ELF-1 (cell line): ENCODE data around the gene PHF21A.
"Not testable (repeated sequence)": the region's sequence is repeated elsewhere in the genome, so short reads cannot be mapped to it uniquely, and the experiment has no call there.

Experiments used
- DNase-seq: peaks from one replicate; pipeline ENCODE4 v3.0.0-alpha.2; 2016; ENCODE audit warnings: low read depth, low spot score

The PHF21A gene

GRCh38 chr11:46036969-46037368, 84.3 kb downstream of the PHF21A start:
- DNase-seq: no peak

- no peak for DNase-seq
Observed at GRCh38 chr11:46036009-46036408, 85.2 kb downstream of the PHF21A start.

DNA sequence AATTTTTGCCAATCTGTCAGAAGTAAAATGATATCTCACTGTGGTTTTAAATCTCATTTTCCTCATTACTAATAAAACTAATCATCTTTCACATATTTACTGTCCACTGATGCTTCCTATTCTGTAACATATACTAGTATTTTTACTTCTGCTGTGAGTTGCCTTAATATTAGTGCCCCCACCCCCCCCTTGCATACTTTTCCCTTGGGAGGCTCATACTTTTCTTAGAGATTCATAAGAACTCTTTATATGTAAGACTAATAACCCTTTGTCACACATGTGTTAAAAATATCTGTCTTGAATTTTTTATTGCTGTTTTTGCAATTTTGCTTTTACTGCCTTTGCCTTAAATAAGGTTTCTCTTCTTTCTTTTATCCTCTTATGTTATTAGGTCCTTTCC, 87.2 kb downstream of the PHF21A start:
- DNase-seq: no peak

- DNase-seq: no peak
Observed at GRCh38 chr11:46026606-46027293, 94.5 kb downstream of the PHF21A start.

DNA sequence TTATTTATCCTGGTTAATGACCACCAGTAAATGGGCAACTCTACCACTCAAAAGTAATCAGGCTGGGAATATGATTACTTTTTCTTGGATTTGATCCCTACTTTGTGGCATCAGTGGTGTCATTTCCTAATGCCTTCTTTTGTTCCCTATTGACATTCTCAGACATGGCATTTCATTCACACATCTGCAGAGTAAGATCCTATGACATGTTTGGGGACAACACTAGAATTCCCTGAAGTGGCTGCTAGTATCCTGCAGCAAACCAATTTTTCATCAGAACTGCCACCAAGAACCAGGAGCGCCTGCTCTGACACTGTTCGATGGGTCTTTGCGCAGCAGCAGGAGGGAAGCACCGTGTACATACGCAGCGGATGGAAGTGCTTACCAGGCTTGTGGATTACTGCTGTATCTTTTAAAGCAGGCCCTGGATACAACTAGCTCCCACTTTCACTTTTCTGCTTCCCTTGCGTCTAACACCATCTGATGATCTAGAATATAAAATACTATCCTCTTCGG, 101.1 kb downstream of the PHF21A start:
- no peak for DNase-seq

DNA sequence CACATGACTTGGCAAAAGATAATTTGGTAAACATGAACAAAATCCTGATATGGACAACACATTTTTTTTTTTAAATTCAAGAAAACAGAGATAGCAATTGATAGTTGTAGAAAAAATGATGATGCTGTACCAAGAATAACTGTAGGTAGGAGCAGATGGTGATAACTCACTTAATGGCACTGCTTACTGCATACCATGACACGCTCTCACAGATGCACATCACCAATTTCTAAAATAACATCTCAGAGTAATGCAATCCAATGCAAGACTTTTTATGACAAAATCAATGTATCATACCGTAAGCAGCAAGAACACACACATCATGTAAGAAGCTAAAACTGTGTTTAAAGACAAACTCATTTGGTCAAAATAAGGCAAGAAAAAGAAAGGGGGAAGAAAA, 102.6 kb downstream of the PHF21A start:
- no peak for DNase-seq

GRCh38 chr11:46017341-46017740, 103.9 kb downstream of the PHF21A start:
- DNase-seq: no peak

DNA sequence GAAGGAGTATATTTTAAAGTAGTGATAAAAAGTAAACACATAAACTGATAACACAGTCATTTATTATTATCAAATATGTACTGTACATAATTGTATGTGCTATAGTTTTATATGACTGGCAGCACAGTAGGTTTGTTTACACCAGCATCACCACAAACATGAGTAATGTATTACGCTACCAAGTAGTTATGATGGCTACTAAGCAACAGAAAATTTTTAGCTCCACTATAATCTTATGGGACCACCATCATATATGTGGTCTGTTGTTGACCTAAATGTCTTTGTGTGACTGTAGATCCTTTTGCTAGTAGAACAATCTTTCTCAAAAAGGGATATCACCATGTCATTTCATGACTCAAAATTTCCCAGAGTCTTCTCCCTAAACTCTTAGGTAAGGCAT, 105.3 kb downstream of the PHF21A start:
- no peak for DNase-seq

GRCh38 chr11:46014168-46014567, 107.1 kb downstream of the PHF21A start:
- not testable (repeated sequence) for DNase-seq

DNA sequence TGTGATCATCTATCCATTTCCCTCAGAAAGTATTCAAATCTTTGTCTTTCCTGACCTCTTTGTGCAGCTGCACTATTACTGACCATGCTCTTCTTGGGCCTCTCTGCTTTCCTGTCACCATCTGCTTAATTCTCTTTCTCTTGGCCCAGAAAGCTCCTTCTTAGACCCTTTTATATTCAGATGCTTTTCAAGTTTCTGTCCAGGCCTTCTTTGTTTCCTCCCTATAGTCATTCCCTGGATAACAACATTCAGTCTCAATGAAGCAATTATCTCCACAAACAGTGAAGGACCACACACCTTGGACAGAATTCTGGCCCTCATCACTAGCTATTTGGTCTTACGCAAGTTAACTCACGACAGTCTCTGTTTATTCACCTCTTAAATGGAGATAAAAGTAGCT, 109.1 kb downstream of the PHF21A start:
- no peak for DNase-seq

DNA sequence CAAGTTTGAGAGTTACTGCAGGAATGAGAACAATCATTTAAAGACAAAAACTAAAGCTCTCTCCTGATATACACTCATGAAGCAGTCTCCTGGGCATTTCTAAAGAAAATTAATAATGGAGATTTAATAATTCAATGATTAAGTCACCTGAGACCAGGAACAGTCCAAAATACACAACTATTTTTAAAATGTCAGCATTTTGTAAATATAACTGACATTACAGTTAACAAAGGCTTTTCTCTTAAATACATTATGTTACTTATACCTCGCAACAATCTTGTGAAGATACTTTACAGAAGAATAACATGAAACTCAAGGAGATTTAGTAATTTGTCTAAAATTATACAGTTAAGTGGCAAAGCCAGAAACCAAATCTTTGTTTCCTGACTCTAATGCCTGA, 111.2 kb downstream of the PHF21A start:
- no peak for DNase-seq

GRCh38 chr11:46009647-46010046, 111.6 kb downstream of the PHF21A start:
- DNase-seq: no peak

GRCh38 chr11:46006418-46007070, 114.7 kb downstream of the PHF21A start:
- no peak for DNase-seq

DNA sequence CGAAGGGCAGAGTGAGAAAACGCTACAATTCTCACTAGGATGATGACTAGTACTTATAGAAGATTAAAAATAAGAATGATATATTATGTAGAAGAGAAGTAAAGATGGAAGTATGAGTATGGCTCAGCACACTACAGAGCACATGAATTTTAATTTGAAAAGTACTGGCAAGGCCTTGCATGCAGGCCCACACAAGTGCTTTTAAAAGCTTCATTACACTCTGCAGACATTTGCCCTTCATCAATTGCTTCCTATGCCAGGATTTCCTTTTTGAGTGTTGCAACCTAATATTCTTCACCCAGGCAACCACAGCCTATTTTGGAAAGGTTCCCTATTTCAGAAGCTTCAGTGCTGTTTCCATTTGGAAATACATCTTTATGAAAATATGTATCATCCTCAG, 117.7 kb downstream of the PHF21A start:
- DNase-seq: no peak

DNA sequence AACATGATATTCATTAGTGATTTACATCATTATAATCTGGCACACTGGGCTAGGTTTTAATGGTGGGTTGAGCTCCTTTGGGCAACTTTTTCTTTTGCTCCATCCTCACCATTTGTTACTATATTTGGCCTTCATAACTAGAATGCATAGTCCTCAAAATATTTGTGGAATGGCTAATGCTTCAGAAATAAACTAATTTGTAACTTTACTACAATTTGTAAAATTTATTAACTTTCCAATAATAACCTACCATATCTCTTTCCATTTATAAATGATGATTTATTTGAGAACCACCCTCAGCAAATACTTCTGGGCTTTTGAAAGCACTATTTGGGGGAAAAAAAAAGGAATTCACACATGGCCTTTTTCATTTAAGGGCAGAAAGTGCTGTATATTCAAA, 119.1 kb downstream of the PHF21A start:
- no peak for DNase-seq

DNA sequence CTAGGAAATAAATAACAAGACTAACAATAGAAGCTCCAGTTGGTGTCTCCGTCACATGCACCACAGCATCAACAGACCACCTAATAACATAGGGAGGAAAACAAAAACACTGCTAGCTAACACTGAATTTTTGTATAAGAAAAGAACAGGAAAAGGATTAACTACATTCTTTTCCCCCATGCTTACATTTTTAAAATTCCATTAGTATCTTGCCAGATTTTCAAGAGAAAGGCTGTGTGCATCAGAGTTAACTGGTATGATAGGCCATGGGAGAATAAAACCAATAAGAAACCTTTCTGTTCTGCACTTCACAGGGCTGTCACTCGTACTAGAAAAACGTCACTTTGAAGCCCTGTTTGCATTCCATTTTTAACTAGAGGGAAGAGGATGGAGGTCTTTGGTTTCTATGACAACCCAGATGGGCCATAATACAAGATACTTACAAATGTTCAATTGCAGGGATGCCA, 119.8 kb downstream of the PHF21A start:
- DNase-seq: peak; percentile 6

DNA sequence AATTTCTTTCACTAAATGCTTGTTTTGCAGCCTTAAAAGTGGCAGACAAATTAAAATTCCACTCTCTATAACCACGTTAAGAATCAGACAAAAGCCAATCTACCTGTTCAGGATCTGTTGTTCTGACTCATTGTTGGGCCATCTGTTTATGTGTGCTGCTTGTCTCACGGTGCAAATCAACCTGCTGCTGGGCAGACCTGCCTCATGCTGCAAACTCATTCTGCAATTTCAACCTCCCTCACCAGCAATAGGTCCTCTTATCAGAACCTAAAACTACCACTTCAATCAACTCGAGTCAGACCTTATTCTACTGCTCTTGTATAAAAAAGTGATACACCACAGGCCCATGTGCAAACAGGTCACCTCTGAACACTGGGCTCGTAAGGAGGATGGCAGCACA, 123.7 kb downstream of the PHF21A start:
- no peak for DNase-seq

GRCh38 chr11:45995342-45995734, 125.9 kb downstream of the PHF21A start:
- DNase-seq: no peak

- DNase-seq: peak; percentile 50
Observed at GRCh38 chr11:45994371-45995341, 126.6 kb downstream of the PHF21A start.

GRCh38 chr11:45993531-45994001, 127.7 kb downstream of the PHF21A start:
- peak; percentile 6 for DNase-seq

DNA sequence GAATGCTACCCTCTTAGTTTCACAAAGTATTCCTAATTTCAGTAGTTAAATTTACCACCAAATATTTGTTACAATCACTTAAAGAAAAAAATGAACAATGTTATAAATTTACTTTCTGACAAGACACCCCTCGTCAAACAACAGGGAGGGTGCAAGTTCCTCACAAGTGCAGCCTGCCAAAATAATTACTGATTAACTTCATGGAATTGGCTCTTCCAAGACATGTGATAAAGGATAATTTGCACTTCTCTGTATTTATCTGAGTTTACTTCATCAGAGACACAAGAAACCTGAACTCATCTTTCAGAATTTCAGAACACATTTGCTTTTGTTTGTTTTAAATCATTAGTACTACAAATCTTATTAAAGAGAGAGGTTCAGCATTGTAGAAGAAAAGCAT, 132.3 kb downstream of the PHF21A start:
- no peak for DNase-seq

DNA sequence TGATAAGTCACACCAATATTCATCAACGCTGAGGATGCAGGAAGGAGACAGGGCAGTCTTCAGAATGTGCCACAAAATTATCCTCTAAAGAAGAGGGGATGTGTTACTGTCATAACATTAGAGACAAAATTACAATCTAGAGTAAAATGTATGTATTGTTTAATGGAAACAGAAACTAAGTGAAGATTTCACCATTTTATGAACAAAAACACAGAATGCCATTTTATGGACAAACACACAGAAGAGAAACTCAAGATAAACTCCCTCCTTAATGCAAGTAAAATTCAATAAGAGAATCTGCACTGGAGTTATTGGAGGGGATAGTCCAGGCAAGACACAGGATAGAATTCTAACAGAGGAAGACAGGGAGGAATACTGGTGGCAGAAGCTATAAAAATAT, 136.0 kb downstream of the PHF21A start:
- no peak for DNase-seq
